HL-60 (cell line): ENCODE measurements around the gene EHD1.

Experiments
- DNase-seq, 2 experiments: peaks; one replicate each; pipeline ENCODE4 v3.0.0-alpha.2; 2010 to 2020; ENCODE audit warnings: low read depth in 1 of 2, low spot score in 1 of 2
- H3K27ac ChIP-seq: fragments of 250-450 bp; sonication (Bioruptor Pico); replicated peaks from 2 replicates; pipeline ENCODE4 v1.5.1; 2020; ENCODE audit warnings: mild to moderate bottlenecking, moderate library complexity
- H3K27me3 ChIP-seq: fragments of 250-450 bp; sonication (Bioruptor Pico); 2 replicates; pipeline ENCODE4 v1.5.1; 2021; ENCODE audit warnings: mild to moderate bottlenecking, moderate library complexity; ENCODE audit not compliant: insufficient read depth, poor library complexity, severe bottlenecking
- H3K4me3 ChIP-seq: replicated peaks from 2 replicates; pipeline ENCODE4 v1.5.1; 2011; ENCODE audit warnings: mild to moderate bottlenecking, control low read depth, low read length; ENCODE audit not compliant: insufficient read depth
- CTCF ChIP-seq: IDR thresholded peaks from one replicate; pipeline ENCODE4 v1.5.1; 2011; ENCODE audit warnings: low read length, control low read depth, inconsistent platforms; ENCODE audit not compliant: insufficient read depth
- GABPA ChIP-seq: IDR thresholded peaks from 2 replicates; pipeline ENCODE4 v1.6.1; 2012; ENCODE audit warnings: low read depth
- POLR2AphosphoS5 ChIP-seq: IDR thresholded peaks from 2 replicates; pipeline ENCODE4 v1.6.1; 2012; ENCODE audit warnings: low read depth
- REST ChIP-seq: IDR thresholded peaks from 2 replicates; pipeline ENCODE4 v1.6.1; 2012; ENCODE audit warnings: low read depth; ENCODE audit not compliant: insufficient replicate concordance
- SPI1 ChIP-seq: IDR thresholded peaks from 2 replicates; pipeline ENCODE4 v1.6.1; 2012; ENCODE audit warnings: low read depth, mild to moderate bottlenecking, borderline replicate concordance

The EHD1 gene

GRCh38 chr11:64833509-64833908 is 44.9 kb downstream of the EHD1 start:
- DNase-seq: no peak
- H3K27me3 ChIP-seq: no peaks in the 10 kb centered on the region
- H3K27ac ChIP-seq: no peak overlapping the region
- no peak overlapping the region for H3K4me3 ChIP-seq
- no peak for TF ChIP-seq REST
- TF ChIP-seq GABPA: no peak
- no peak for TF ChIP-seq POLR2AphosphoS5
- TF ChIP-seq SPI1: no peak
- TF ChIP-seq CTCF: no peak

- Histone ChIP-seq H3K27ac (no peak overlapping the region), H3K27me3 (no peaks in the 10 kb centered on the region)
- TF ChIP-seq GABPA (no peak), REST (no peak), CTCF (no peak), SPI1 (no peak), POLR2AphosphoS5 (no peak)
Measured at GRCh38 chr11:64833198-64833502, 45.3 kb downstream of the EHD1 start.

GRCh38 chr11:64832467-64833197 is 45.8 kb downstream of the EHD1 start:
- TF ChIP-seq GABPA (no peak), POLR2AphosphoS5 (no peak), REST (no peak), SPI1 (no peak), CTCF (no peak)
- no peak overlapping the region for H3K27ac ChIP-seq
- no peak overlapping the region for H3K4me3 ChIP-seq
- no peak for DNase-seq
- H3K27me3 ChIP-seq: no peaks in the 10 kb centered on the region

More at GRCh38 chr11:64833198-64833502, 45.3 kb downstream of the EHD1 start:
- DNase-seq: no peak
- H3K4me3 ChIP-seq: no peak overlapping the region
